PC-9 (cell line): ENCODE data around the gene TTC4. TPM values are rescaled to one million over a fixed set of nuclear protein-coding genes. Genes with fewer than 3 reads are reported as not detected.

ENCODE experiments used
- BruUV-seq: library from RNA; stranded (reverse); fragments of 400-500 nt; replicated peaks from 2 replicates; lab custom pipeline; 2021; lab: Mats Ljungman, UMichigan
- CTCF ChIA-PET: fragments of 300-600 bp; sonication (Branson Sonifier 250); formaldehyde crosslinking; loops from one replicate; lab custom pipeline; 2022; ENCODE audit warnings: antibody characterized with exemption; lab: Charles Lee
- POLR2A ChIA-PET: fragments of 300-600 bp; sonication (Branson Sonifier 250); formaldehyde crosslinking; loops from one replicate; lab custom pipeline; 2022; ENCODE audit warnings: antibody characterized with exemption; ENCODE audit not compliant: unreplicated experiment; lab: Charles Lee
- DNase-seq, 2 experiments: peaks; one replicate each; pipeline versions ENCODE4 v3.0.0 to v3.0.0-alpha.2; 2015 to 2022; ENCODE audit warnings: mixed read lengths in 1 of 2
- H2AFZ ChIP-seq: fragments of 200-600 bp; sonication (generic); 2 replicates; pipeline ENCODE4 v1.8.1; 2017; ENCODE audit warnings: antibody characterized with exemption
- H3F3A ChIP-seq: fragments of 200-600 bp; sonication (generic); 2 replicates; pipeline ENCODE4 v1.8.1; 2017; ENCODE audit warnings: antibody characterized with exemption, mild to moderate bottlenecking, low read depth; ENCODE audit not compliant: insufficient read depth
- H3K27ac ChIP-seq: fragments of 200-600 bp; sonication (generic); 2 replicates; pipeline ENCODE4 v1.6.1; 2016; ENCODE audit warnings: mixed run types
- H3K27me3 ChIP-seq: fragments of 200-600 bp; sonication (generic); 2 replicates; pipeline ENCODE4 v1.6.1; 2016; ENCODE audit warnings: low read depth, mixed run types; ENCODE audit not compliant: insufficient read depth
- H3K36me3 ChIP-seq: fragments of 200-600 bp; sonication (generic); 2 replicates; pipeline ENCODE4 v1.6.1; 2016; ENCODE audit warnings: low read depth, mixed run types
- H3K4me1 ChIP-seq: fragments of 200-600 bp; sonication (generic); replicated peaks from 2 replicates; pipeline ENCODE4 v1.6.1; 2016; ENCODE audit warnings: mixed run types; ENCODE audit not compliant: insufficient read depth
- H3K4me2 ChIP-seq: fragments of 200-600 bp; sonication (generic); 2 replicates; pipeline ENCODE4 v1.6.1; 2017; ENCODE audit warnings: mixed run types
- H3K4me3 ChIP-seq: fragments of 200-600 bp; sonication (generic); 2 replicates; pipeline ENCODE4 v1.6.1; 2016; ENCODE audit warnings: mixed run types
- H3K79me2 ChIP-seq: fragments of 200-600 bp; sonication (generic); 2 replicates; pipeline ENCODE4 v1.6.1; 2017; ENCODE audit warnings: low read depth, mixed run types
- H3K9me2 ChIP-seq: fragments of 200-600 bp; sonication (generic); 2 replicates; pipeline ENCODE4 v1.8.1; 2017; ENCODE audit warnings: mild to moderate bottlenecking; ENCODE audit not compliant: insufficient read depth
- H3K9me3 ChIP-seq: fragments of 200-600 bp; sonication (generic); 2 replicates; pipeline ENCODE4 v1.8.1; 2016; ENCODE audit warnings: low read depth; ENCODE audit not compliant: insufficient read depth
- H4K20me1 ChIP-seq: fragments of 200-600 bp; sonication (generic); 2 replicates; pipeline ENCODE4 v1.8.1; 2017; ENCODE audit not compliant: insufficient read depth
- EZH2 ChIP-seq: fragments of 200-600 bp; sonication (generic); IDR thresholded peaks from 2 replicates; pipeline ENCODE4 v1.8.0; 2017; ENCODE audit warnings: antibody characterized with exemption, low read depth
- intact Hi-C: fragments of 100-400 bp; cut with micrococcal nuclease; formaldehyde crosslinking; loops from one replicate; pipeline ENCODE4 v1.10.0; 2022; ENCODE audit not compliant: unreplicated experiment
- total RNA-seq: library from RNA; stranded (reverse); gene quantifications from 2 replicates; pipeline ENCODE4 v1.2.3, GENCODE V29; 2021
- TF ChIP-seq, protein P1 (sequence below): fragments of 200-600 bp; sonication (generic); conservative IDR thresholded peaks from 2 replicates; pipeline ENCODE4 v1.6.1; 2017; ENCODE audit warnings: mixed run types, antibody characterized with exemption, mild to moderate bottlenecking, moderate library complexity

TTC4 gene
- total RNA-seq, 1 experiment from 2014 or later: 31.5 TPM

DNA sequence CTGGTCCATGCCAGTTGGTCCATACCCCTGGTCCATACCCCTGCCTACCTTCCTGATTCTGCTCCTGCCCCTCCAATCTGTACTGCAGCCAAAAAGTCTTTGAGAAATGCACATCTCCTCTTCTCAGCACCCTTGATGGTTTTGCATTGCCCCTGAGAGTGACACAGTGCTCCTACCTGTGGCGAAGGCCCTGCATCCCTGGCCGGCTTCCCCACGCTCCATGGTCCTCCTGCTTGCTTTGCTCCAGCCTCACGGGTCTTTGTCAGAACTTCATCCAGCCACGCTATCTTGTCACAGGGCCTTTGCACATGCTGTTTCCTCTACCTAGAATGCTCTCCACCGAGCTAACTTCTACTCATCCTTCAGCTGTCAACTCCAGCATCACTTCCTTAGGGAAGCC is 32.2 kb upstream of the TTC4 start:
- ChIA-PET POLR2A (no interaction called here), CTCF (no interaction called here)
- Histone ChIP-seq H3K9me3 (no peaks in the 10 kb centered on the region), H3F3A (no peaks in the 10 kb centered on the region), H4K20me1 (no peaks in the 10 kb centered on the region), H3K4me1 (no peaks in the 10 kb centered on the region), H3K27ac (no peak overlapping the region), H3K9me2 (no peaks in the 10 kb centered on the region), H3K4me2 (no peak overlapping the region), H3K79me2 (no peaks in the 10 kb centered on the region), H3K4me3 (no peak overlapping the region), H3K27me3 (peaks cover 8% of the 10 kb centered on the region), H3K36me3 (no peaks in the 10 kb centered on the region), H2AFZ (no peak overlapping the region)
- DNase-seq: no peak
- BruUV-seq: no TSS peak
- intact Hi-C loops: no loop called here
- TF ChIP-seq EZH2: no peak

DNA sequence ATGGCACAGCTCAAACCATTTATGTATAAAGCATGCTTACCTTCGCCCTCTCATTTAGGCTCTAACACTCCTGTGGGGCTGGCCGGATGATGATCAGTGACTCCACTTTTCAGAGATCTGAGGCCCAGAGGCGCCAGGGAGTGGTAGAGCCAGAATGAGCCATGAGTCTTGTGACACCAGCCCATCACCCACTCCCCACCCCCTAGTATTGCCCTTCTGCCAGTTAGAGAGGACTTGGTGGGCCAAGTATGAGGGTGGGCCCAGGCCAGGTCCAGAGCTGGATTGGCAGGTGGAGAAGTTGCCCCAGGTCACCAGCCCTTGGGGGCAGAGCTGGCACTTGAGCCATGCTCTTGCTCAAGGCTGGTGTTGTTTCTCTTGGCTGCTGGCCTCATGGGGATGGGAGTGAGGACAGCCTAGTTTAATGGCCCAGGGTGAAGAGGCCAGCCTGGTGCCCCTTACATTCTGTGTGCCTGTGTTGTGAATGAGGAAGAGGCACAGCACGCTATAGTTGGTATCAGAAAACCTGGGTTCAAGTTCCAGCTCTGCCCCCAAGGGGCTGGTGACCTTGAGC is 30.2 kb upstream of the TTC4 start:
- no peaks in the 10 kb centered on the region for H4K20me1 ChIP-seq
- POLR2A ChIA-PET: no interaction called here
- CTCF ChIA-PET: no interaction called here

GRCh38 chr1:54686155-54686554 is 29.5 kb upstream of the TTC4 start:
- Histone ChIP-seq H3K9me2 (no peaks in the 10 kb centered on the region), H3K9me3 (no peaks in the 10 kb centered on the region), H3K36me3 (no peaks in the 10 kb centered on the region), H4K20me1 (no peaks in the 10 kb centered on the region), H3K4me1 (no peaks in the 10 kb centered on the region), H3K27me3 (peaks cover 14% of the 10 kb centered on the region), H3K4me3 (no peak overlapping the region), H2AFZ (no peak overlapping the region), H3F3A (no peaks in the 10 kb centered on the region), H3K4me2 (no peak overlapping the region), H3K79me2 (no peaks in the 10 kb centered on the region), H3K27ac (no peak overlapping the region)
- TF ChIP-seq, protein P1, sequence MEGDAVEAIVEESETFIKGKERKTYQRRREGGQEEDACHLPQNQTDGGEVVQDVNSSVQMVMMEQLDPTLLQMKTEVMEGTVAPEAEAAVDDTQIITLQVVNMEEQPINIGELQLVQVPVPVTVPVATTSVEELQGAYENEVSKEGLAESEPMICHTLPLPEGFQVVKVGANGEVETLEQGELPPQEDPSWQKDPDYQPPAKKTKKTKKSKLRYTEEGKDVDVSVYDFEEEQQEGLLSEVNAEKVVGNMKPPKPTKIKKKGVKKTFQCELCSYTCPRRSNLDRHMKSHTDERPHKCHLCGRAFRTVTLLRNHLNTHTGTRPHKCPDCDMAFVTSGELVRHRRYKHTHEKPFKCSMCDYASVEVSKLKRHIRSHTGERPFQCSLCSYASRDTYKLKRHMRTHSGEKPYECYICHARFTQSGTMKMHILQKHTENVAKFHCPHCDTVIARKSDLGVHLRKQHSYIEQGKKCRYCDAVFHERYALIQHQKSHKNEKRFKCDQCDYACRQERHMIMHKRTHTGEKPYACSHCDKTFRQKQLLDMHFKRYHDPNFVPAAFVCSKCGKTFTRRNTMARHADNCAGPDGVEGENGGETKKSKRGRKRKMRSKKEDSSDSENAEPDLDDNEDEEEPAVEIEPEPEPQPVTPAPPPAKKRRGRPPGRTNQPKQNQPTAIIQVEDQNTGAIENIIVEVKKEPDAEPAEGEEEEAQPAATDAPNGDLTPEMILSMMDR: no peak
- TF ChIP-seq EZH2: no peak
- ChIA-PET CTCF (no interaction called here), POLR2A (no interaction called here)
- DNase-seq: no peak
- BruUV-seq: no TSS peak
- intact Hi-C loops: no loop called here

More for the DNA sequence above, 30.2 kb upstream of the TTC4 start:
- H3K4me3 ChIP-seq: no peak overlapping the region
- no peaks in the 10 kb centered on the region for H3K36me3 ChIP-seq
- no TSS peak for BruUV-seq
- no peak for TF ChIP-seq EZH2
- TF ChIP-seq, protein P1: no peak
- no peaks in the 10 kb centered on the region for H3F3A ChIP-seq
- H3K27me3 ChIP-seq: peaks cover 10% of the 10 kb centered on the region
- no peak overlapping the region for H3K4me2 ChIP-seq
- no peaks in the 10 kb centered on the region for H3K79me2 ChIP-seq
- no peak overlapping the region for H3K27ac ChIP-seq
- no peak for DNase-seq
- intact Hi-C loops: no loop called here
- H3K9me3 ChIP-seq: no peaks in the 10 kb centered on the region
- no peaks in the 10 kb centered on the region for H3K9me2 ChIP-seq
- H3K4me1 ChIP-seq: no peaks in the 10 kb centered on the region
- no peak overlapping the region for H2AFZ ChIP-seq

DNA sequence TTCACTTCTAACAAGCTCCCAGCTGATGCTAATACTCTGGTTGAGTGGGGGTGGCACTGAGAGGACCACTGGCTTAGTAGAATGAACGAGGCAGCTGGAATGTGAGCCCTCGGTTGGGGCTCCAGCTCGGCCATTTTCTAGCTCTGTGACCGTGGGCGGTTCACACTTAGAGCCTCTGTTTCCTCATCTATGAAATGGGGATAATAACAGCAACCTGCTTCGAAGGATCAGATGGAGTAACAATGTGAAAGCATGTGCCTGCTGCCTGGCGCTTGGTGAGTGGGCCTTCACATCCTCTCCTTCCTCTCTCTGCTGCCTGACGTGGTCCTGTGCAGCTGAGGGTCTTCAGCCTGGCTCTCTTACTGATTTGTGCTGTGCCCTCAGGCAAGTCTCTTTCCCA is 20.9 kb upstream of the TTC4 start:
- intact Hi-C loops: no loop called here
- BruUV-seq: no TSS peak
- no peak for TF ChIP-seq EZH2
- TF ChIP-seq, protein P1: no peak

More for the DNA sequence above, 20.9 kb upstream of the TTC4 start:
- peaks cover 33% of the 10 kb centered on the region; the same call in 1 of the 2 replicates for H3K27me3 ChIP-seq
- no peaks in the 10 kb centered on the region for H3K9me3 ChIP-seq
- H2AFZ ChIP-seq: no peak overlapping the region
- no peaks in the 10 kb centered on the region for H3F3A ChIP-seq
- no peaks in the 10 kb centered on the region for H3K9me2 ChIP-seq
- H3K4me3 ChIP-seq: no peak overlapping the region
- no peak for DNase-seq
- ChIA-PET CTCF (no interaction called here), POLR2A (no interaction called here)
- no peaks in the 10 kb centered on the region for H3K4me1 ChIP-seq
- H3K79me2 ChIP-seq: no peaks in the 10 kb centered on the region
- no peak overlapping the region for H3K27ac ChIP-seq
- H4K20me1 ChIP-seq: no peaks in the 10 kb centered on the region
- no peaks in the 10 kb centered on the region for H3K36me3 ChIP-seq
- no peak overlapping the region for H3K4me2 ChIP-seq
